Occipital lobe (tissue), 2 donors: Measurements from ENCODE around the gene ADORA2A. TPM values are rescaled to one million over a fixed set of nuclear protein-coding genes. Genes with fewer than 3 reads are reported as not detected.

Source experiments
- DNase-seq: peaks from one replicate; lab custom pipeline; 2025; lab: John Stamatoyannopoulos, UW
- total RNA-seq: library from RNA; depleted of rRNA; stranded (reverse); fragments of >200 nt; gene quantifications from one replicate; pipeline ENCODE4 v1.2.3, GENCODE V29; 2014

The ADORA2A gene
- total RNA-seq, 1 donor from 2014 or later, result 8.0 TPM

- no peak for DNase-seq
These were observed 9.3 kb upstream of the ADORA2A start for GRCh38 chr22:24417901-24418641.

- no peak for DNase-seq
These were observed 8.5 kb upstream of the ADORA2A start for GRCh38 chr22:24418786-24419474.

- no peak for DNase-seq
These were observed 7.9 kb upstream of the ADORA2A start for GRCh38 chr22:24419475-24419850.

DNA sequence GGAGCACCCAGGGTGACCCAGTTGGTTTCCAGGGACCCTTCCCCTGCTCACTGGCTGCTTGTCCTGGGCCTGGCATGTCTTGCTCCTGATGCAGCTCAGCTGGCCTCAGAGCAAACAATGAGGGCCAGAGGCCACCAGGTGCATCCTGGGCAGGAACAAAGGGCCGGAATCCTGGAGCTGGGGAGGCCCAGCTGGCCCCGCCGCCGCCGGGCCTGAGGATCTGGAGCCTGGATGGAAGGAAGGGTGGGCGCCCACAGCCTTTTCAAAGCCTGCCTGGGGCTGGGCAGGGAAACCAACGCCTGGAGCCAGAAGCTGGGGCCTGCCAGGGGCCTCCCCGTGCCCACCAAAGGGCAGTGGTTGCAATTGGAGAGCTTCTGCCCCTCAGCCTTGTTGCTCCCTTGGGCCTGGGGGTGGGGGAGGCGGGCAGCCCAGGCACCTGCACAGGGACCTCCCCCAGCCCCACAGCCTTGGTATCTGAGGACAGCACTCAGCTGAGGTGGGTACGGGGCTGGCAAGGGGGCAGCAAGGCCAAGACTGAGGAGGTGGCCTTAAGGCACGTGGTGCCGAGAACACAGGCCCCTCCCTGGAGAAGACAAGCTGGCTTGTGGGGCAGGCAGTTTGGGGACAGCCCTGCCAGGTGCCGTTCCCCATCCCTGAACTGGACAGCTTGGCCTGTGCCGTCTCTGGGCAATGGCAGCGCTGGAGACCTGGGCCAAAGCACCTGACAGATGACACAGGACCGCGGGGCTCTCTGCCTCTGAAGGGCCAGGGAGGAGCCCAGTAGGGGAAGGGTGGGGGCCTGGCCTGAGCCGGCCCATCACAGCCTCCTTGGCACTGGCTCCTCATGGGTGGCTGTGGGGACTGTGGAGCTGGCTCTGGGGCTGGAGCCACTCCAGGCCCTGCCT is 7.1 kb upstream of the ADORA2A start:
- DNase-seq, result no peak

- DNase-seq, result no peak
These were observed 6.4 kb upstream of the ADORA2A start for GRCh38 chr22:24420977-24421343.

GRCh38 chr22:24421428-24421931 is 5.9 kb upstream of the ADORA2A start:
- no peak for DNase-seq

- no peak for DNase-seq
These were observed 5.2 kb upstream of the ADORA2A start for GRCh38 chr22:24422102-24422665.

- DNase-seq, result no peak
These were observed 3.8 kb upstream of the ADORA2A start for GRCh38 chr22:24423519-24424000.

GRCh38 chr22:24424001-24424900 is 3.1 kb upstream of the ADORA2A start:
- no peak for DNase-seq

DNA sequence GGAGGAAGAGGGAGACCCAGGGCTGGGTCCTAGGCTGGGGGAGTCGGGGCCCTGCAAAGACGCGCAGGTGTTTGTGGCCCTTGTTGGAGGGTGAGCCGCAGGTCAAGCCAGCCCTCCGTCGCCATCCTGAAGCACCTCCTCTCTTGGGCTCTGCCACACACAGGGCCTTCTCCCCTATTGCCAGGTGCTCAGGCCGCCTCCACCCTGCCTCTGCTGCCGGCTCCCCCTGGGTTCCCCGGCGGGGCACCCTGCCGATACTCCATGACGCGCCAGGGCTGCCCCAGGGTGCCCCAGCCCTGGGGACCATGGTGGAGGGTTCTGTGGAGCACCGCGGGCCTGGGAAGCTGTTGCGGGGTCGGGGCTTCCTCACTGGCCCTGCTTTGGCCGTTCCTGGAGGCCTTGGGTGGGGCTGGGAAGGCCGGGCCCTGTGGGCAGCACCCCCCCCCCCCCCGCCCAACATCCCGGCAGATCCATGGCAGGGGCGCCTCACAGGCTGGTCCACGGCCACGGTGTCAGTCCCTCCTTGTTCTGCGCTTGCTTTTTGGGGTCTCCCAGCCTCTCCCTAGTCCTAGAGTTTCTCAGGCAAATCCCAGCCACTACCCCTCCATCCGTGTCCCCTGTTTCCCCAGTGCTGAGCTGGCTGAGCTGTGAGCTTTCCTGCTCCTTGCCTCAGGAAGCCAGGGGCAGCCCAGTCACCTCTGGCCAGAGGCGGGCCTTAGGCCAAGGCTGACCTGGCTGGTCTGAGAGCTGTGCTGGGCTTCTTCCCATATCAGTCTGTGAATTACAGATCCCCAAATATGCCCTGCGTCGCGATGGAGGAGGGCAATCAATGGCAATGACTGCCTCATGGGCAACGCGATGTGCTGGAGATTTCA is 2.3 kb upstream of the ADORA2A start:
- DNase-seq, result no peak

DNA sequence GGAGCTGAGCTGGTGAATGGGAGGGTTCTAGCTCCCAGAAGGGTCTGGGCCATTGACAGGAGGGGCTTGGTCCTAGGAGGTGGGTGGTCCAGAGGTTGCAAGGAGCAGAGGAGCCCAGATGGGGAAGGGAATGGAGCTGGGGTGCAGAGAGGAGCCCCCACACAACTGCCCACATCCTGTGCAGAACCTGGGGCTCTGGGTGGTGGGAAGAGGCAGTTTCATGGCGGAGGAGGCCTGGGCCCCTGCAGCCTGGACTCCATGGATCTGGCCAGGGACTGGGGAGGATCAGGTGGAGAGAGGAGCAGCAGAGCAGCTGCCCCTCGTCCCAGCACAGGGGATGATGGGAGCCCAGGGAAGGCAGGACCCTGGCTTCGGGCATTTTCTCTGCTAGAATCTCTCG is 963 bp upstream of the ADORA2A start:
- no peak for DNase-seq

DNA sequence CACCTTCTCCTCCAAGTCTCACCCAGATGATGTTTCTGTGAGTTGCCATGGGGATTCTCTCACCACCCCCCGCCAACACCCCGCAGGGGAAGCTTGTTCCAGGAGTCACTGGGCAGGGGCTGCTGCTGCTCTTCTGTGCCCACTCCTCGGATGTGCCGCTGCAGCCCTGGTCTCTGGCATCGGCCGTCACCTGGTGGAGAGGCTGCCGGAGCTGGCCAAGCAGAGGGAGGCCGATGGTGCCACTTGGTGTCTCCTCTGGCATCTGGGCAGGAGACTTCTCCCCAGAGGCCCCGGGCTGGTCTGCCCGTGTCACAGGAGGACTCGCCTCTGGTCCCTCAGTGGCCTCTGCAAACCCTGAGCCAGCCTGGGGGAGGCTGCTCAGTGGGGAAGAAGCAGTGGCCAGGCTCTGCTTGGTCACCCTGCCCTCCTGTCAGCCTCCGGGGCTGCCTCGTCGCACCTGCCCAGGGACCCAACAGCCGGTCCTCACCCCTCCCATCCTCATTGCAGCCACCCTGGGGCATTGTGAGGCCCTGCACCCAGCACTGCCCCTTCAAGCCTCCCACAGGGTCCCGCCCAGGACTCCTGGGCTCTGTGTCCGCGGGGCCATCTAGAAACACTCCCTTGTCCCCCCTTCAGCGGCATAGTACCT is 424 bp upstream of the ADORA2A start:
- no peak for DNase-seq

DNA sequence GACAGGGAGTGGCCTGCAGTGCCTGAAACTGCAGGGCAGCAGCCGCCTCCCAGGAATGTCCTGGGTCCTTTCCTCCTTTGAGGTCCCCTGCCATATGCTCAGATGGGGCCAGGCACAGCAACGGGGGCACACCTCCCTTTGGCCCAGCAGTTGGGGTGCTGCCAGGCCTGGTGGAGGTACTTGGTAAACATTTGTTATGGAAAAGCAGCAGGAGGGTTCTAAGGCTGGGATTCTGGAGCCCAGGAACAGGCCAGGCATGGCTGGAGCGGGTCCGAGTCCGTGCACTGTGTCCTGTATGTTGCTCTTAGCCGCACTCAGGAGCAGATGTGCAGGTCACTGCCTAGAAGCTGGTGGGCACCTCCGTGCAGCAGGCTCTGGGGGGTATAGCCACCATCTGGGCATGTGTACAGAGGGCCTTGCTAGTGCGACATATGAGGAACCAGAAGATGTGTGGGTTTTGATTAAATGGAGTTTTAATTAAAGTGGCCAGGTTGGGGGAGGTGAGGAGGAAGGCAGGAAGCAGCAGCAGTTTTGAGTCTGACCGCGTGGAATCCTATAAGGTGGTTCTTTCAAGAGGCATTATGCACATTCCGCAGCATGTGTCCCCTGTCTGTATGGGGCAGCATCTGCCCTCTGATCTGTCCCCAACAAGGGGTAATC is 1.5 kb downstream of the ADORA2A start:
- DNase-seq, result no peak

DNA sequence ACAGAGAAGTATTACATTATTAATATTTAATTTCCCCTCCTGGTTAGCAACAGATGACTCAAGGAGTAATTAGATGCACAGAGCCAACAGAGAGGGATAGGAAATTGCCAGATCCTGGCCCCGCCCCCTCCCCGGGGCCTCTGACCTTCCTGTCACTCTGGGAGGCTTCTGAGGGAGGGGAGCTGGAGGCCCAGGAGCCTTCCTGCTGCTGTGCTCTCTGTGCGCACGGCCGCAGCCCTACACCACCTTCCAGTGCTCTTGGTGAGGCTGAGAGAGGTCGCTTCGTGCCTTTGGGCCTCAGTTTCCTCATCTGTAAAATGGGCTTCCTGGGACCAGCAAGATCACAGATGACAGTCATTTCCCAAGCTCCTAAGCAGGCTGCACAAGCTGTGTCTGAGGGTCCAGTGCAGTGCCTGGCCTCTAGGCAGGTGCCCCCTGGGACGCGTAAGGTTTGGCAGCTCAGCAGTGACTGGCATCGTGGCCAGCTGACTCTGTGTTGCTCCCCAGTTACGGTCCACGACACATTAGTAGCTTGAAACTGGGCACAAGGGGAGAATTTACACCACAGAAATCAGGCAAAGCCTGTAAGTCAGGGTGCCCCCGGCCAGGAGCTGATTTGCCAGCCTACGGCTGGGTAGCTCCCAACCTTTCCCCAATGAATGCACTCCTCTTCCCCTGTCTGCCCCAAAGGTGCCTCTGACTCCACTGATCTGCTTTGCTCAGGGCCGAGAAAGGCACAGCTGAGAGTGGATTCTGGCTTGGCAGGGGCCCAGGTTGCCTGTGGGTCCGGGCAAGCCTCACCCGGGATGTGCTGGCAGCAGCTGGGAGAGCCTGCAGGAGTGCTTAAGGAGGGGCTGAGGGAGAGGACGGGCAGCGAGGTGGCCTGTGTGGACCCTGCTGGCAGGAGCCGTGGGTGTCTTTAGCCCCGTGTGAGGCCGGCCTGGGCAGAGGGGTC is 2.3 kb downstream of the ADORA2A start:
- no peak for DNase-seq

DNA sequence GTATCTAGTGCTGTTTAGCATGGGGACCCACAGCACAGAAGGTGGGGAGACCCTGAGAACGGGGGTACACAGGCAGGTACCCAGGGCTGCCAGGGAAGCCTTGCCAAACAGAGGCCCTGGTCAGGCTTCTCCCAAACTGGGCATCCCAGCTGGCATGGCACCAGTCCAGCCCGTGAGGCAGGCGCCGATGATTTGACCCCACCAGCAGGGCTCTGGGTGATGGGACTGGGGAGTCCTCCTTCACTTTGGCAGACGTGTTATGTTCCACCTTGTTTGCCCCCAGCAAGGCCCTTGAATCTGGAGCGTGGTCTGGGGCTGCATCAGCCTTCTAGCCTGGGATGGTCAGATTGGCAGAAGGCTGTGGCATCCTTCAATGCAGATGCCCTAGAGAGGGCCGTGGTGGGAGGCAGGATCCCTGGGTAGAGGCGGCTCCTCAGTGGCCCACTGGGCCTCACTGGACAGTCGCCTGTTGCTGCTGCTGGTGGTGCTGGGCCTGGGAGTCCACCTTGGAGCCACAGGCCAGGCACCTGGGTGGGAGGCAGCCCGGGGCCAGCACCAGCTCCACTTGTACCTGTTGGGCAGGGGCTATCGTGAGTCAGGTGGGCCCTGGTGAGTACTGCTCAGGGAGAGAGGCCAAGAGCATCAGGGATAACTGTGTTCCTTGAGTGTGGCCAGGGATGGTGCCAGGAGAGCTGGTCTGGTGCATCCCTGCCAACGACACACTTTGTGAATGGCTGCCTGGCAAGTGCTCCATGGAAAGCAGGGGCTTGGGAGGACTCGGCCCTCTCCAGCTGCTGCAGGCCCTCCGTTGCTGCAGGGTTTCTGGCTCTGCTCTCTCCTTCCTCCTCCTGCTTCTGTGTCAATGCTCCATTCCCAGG is 3.3 kb downstream of the ADORA2A start:
- DNase-seq, result no peak
